Osteoblast (primary cell): Measurements from ENCODE around the gene OSTN. TPM values are rescaled to one million over a fixed set of nuclear protein-coding genes. Genes with fewer than 3 reads are reported as not detected.

Experiments used
- DNase-seq: peaks from one replicate; pipeline ENCODE4 v3.0.0; 2011; ENCODE audit warnings: low spot score, mixed read lengths; ENCODE audit not compliant: insufficient read length; ENCODE audit errors: missing footprints
- H2AFZ ChIP-seq: 2 replicates; pipeline ENCODE4 v1.6.0; 2011; ENCODE audit warnings: mild to moderate bottlenecking, low read length
- H3K27ac ChIP-seq: 2 replicates; pipeline ENCODE4 v1.5.1; 2011; ENCODE audit warnings: mild to moderate bottlenecking, low read depth, low read length, moderate library complexity
- H3K27me3 ChIP-seq: 2 replicates; pipeline ENCODE4 v1.6.0; 2012; ENCODE audit warnings: mild to moderate bottlenecking, control low read depth, inconsistent platforms, low read length, moderate library complexity; ENCODE audit not compliant: insufficient read depth
- H3K36me3 ChIP-seq: 2 replicates; pipeline ENCODE4 v1.5.1; 2011; ENCODE audit warnings: mild to moderate bottlenecking, low read length, control low read depth, moderate library complexity; ENCODE audit not compliant: insufficient read depth
- H3K4me1 ChIP-seq: 2 replicates; pipeline ENCODE4 v1.5.1; 2011; ENCODE audit warnings: mild to moderate bottlenecking, low read length, control low read depth, moderate library complexity; ENCODE audit not compliant: insufficient read depth
- H3K4me2 ChIP-seq: 2 replicates; pipeline ENCODE4 v1.6.0; 2011; ENCODE audit warnings: mild to moderate bottlenecking, low read length; ENCODE audit not compliant: insufficient read depth
- H3K4me3 ChIP-seq: fragments of 200-600 bp; sonication (generic); 3 replicates; pipeline ENCODE4 v1.5.1; 2012; ENCODE audit warnings: mild to moderate bottlenecking, low read length, inconsistent platforms; ENCODE audit not compliant: insufficient read depth
- H3K79me2 ChIP-seq: 2 replicates; pipeline ENCODE4 v1.6.0; 2012; ENCODE audit warnings: mild to moderate bottlenecking, low read length, control low read depth, inconsistent platforms; ENCODE audit not compliant: insufficient read depth
- H3K9me3 ChIP-seq: 2 replicates; pipeline ENCODE4 v1.5.1; 2011; ENCODE audit warnings: low read depth, low read length, control low read depth
- H4K20me1 ChIP-seq: 2 replicates; pipeline ENCODE4 v1.6.0; 2012; ENCODE audit warnings: mild to moderate bottlenecking, low read length, control low read depth; ENCODE audit not compliant: insufficient read depth
- CTCF ChIP-seq: IDR thresholded peaks from 2 replicates; pipeline ENCODE4 v1.5.1; 2011; ENCODE audit warnings: mild to moderate bottlenecking, low read depth, low read length, moderate library complexity; ENCODE audit errors: extremely low read depth
- total RNA-seq: library from RNA; depleted of rRNA; stranded (reverse); fragments of >200 nt; gene quantifications from 2 replicates; pipeline ENCODE4 v1.2.3, GENCODE V29; 2012

OSTN gene
- total RNA-seq, 1 donor: under 0.01 TPM

DNA sequence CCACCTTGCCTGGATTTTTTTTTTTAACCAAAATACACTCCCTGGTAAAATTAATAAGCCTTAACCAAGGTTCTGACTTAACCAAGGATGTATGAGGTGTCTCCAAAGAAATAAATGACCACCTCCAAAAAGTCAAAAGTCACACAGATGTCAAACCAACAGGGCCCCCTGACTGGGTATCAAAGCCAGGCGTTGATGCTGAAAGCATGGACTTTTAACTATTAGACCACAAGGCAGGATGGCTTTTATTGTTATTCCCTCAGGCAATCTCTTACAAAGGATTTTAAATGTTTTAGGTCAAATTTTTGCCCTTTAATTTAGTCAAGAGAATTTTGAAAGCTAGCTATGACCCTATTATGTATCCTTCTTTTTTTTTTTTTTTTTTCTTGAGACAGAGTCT, 60.4 kb downstream of the OSTN start:
- TF ChIP-seq CTCF: no peak
- Histone ChIP-seq H3K27me3 (no peaks in the 10 kb centered on the region), H3K4me2 (no peak overlapping the region), H3K4me1 (no peaks in the 10 kb centered on the region), H3K36me3 (no peaks in the 10 kb centered on the region), H4K20me1 (no peaks in the 10 kb centered on the region), H3K79me2 (no peaks in the 10 kb centered on the region), H3K27ac (no peak overlapping the region), H2AFZ (no peak overlapping the region), H3K9me3 (no peaks in the 10 kb centered on the region), H3K4me3 (no peak overlapping the region)
- DNase-seq: no peak

GRCh38 chr3:191260431-191261303, 61.6 kb downstream of the OSTN start:
- TF ChIP-seq CTCF: no peak
- H2AFZ ChIP-seq: peak overlapping the region; percentile 62
- H3K27me3 ChIP-seq: no peaks in the 10 kb centered on the region

DNA sequence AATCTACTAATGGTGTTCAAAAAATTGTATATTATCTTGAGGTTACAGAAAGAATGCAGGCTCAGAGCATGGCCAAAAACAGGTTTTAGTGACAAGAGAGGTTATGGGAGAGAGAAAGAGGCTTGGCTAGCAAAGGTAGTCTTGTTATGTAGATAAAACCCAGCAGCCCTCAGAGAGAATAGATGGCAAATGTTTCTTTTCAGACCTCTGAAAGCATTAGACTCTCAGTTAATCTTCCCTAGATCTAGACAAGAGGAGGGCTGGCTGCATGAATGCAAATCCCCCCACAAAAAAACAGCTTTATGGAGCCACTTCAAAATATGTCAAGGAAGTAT, 62.2 kb downstream of the OSTN start:
- no peaks in the 10 kb centered on the region for H3K79me2 ChIP-seq
- H3K36me3 ChIP-seq: no peaks in the 10 kb centered on the region
- H3K4me3 ChIP-seq: no peak overlapping the region
- H3K4me2 ChIP-seq: no peak overlapping the region
- no peaks in the 10 kb centered on the region for H3K27me3 ChIP-seq
- H3K27ac ChIP-seq: no peak overlapping the region
- H4K20me1 ChIP-seq: no peaks in the 10 kb centered on the region
- H3K4me1 ChIP-seq: no peaks in the 10 kb centered on the region
- H2AFZ ChIP-seq: no peak overlapping the region
- no peaks in the 10 kb centered on the region for H3K9me3 ChIP-seq
- no peak for TF ChIP-seq CTCF
- DNase-seq: no peak

More at GRCh38 chr3:191260431-191261303, 61.6 kb downstream of the OSTN start:
- H3K79me2 ChIP-seq: no peaks in the 10 kb centered on the region
- H3K4me3 ChIP-seq: no peak overlapping the region
- H3K4me1 ChIP-seq: no peaks in the 10 kb centered on the region
- no peaks in the 10 kb centered on the region for H4K20me1 ChIP-seq
- H3K27ac ChIP-seq: no peak overlapping the region
- DNase-seq: no peak
- no peaks in the 10 kb centered on the region for H3K9me3 ChIP-seq
- no peaks in the 10 kb centered on the region for H3K36me3 ChIP-seq
- H3K4me2 ChIP-seq: no peak overlapping the region

DNA sequence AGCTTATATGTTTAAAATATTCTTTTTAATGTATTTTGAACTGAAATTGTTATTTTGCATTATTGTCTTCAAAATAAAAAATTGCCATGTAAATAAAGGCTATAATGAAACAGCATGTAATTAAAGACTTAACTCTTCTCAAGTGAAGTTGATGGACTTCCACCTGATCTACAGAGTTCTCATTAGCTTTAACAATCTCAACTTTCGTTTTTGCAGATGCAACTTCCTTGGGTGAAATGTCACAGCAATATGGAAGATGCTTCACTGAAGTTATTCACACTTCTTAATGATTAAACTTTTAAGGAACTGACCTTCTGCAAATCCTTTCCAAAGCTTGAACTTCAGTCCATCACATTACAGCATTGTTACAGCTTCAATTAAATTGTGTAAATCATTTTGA, 63.6 kb downstream of the OSTN start:
- TF ChIP-seq CTCF: no peak
- no peak overlapping the region for H3K27ac ChIP-seq
- H3K79me2 ChIP-seq: no peaks in the 10 kb centered on the region
- no peak for DNase-seq
- no peaks in the 10 kb centered on the region for H3K9me3 ChIP-seq
- H3K4me1 ChIP-seq: no peaks in the 10 kb centered on the region
- H3K4me3 ChIP-seq: no peak overlapping the region
- H3K27me3 ChIP-seq: no peaks in the 10 kb centered on the region
- no peaks in the 10 kb centered on the region for H3K36me3 ChIP-seq
- no peaks in the 10 kb centered on the region for H4K20me1 ChIP-seq
- H2AFZ ChIP-seq: peak overlapping the region; percentile 47
- H3K4me2 ChIP-seq: peak overlapping the region; percentile 63
